ENCODE data around the gene LDLR. TPM values are rescaled to one million over a fixed set of nuclear protein-coding genes. Genes with fewer than 3 reads are reported as not detected.

Gene LDLR
- total and polyA plus RNA-seq, 2 donors (not counting 3 experiments of a cell fraction or from before 2014, with no cell fraction given) = 142 to 174 TPM

GRCh38 chr19:11092181-11092538 is 2.9 kb downstream of the LDLR start:
- Histone ChIP-seq H3K79me2 (ENCODE audit: control insufficient read depth, insufficient read depth, low read length) (peaks cover 67% of the 10 kb centered on the region), H3K27me3 (ENCODE audit: control insufficient read depth in 2 of 2, insufficient read depth in 2 of 2, low read length in 2 of 2) (no peaks in the 10 kb centered on the region), H2AFZ (ENCODE audit: low read depth, low read length) (no peak overlapping the region), H3K4me2 (ENCODE audit: insufficient read depth, low read length) (peak overlapping the region; percentile 98), H3K9me3 (replicated peaks; ENCODE audit: control insufficient read depth, insufficient read depth, low read length) (no peaks in the 10 kb centered on the region), H3K4me1 (ENCODE audit: control insufficient read depth, extremely low read depth, insufficient read depth, low read length) (peaks cover 68% of the 10 kb centered on the region), H3K9ac (replicated peaks; ENCODE audit: extremely low read depth, insufficient read depth, low read length) (peak overlapping the region; percentile 99), H3K27ac (ENCODE audit: insufficient read depth, low read depth, low read length) (peak overlapping the region; percentile 83), H3K4me3 (replicated peaks in 1 of 3; ENCODE audit: insufficient read depth in 1 of 3, low read depth in 1 of 3, low read length in 3 of 3) (peak overlapping the region in 1 of 3 experiments; percentile 96), H3K9me1 (replicated peaks; ENCODE audit: control insufficient read depth, extremely low read depth, insufficient read depth, low read length) (no peaks in the 10 kb centered on the region), H4K20me1 (replicated peaks; ENCODE audit: control insufficient read depth, extremely low read depth, insufficient read depth, low read length) (peaks cover 2% of the 10 kb centered on the region), H3K36me3 (ENCODE audit: control insufficient read depth in 2 of 2, extremely low read depth in 1 of 2, insufficient read depth in 2 of 2, low read length in 2 of 2) (peaks cover 0 to 3% of the 10 kb centered on the region in 2 experiments)
- BruUV-seq (replicated peaks) = no TSS peak
- intact Hi-C loops (cut with micrococcal nuclease) = loop anchor here (10.0 kb wide), 2 partner anchors 157 to 587 kb away; partner anchors contain the start of gene KEAP1
- POLR2A ChIA-PET = no interaction called here
- dilution Hi-C loops (cut with MboI; ENCODE audit: extremely low pct_ligation_motif_present, low sequenced_read_pairs) = no loop called here
- CTCF ChIA-PET = interaction anchor here (1.2 to 3.2 kb wide), 2 partner anchors 57 to 155 kb away, joined by 3 to 20 read pairs; no protein-coding TSS in a partner anchor
- DNase-seq (ENCODE audit: low read depth, low spot score) = peak; percentile 81
- TF ChIP-seq FOS (IDR thresholded peaks at IDR 0.05; ENCODE audit: borderline replicate concordance, insufficient read depth, low read length) = no peak
- no peak for TF ChIP-seq MYC (IDR thresholded peaks at IDR 0.05; ENCODE audit: low read depth, low read length)
- peak; percentile 21 for TF ChIP-seq GATA2 (IDR thresholded peaks at IDR 0.05; ENCODE audit: insufficient read depth, insufficient read length, low read depth, low read length)
- peak; percentile 85 for TF ChIP-seq JUN (IDR thresholded peaks at IDR 0.05; ENCODE audit: borderline replicate concordance, insufficient read depth, insufficient read length, low read depth)
- FAIRE-seq = no peak

DNA sequence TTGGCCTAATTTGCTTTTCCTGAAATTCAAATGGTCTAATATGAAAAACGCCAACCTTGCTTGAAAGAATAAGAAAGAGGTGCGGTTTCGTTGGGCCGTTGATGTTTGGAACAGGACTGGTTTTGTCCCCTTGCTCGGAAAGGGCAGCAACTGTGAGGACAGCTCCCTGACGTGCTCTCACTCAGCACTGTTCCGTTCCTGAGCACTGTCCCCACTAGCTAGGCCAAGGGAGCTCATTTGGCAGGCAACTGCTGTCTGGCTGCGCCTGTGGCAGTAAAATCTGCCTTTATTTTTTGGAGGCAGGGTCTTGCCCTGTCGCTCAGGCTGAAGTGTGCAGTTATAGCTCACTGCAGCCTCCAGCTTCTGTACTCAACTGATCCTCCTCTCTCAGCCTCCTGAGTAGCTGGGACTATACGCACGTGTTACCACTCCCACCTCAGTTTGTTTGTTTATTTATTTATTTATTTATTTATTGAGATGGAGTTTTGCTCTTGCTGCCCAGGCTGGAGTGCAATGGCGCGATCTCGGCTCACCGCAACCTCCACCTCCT is 4.5 kb downstream of the LDLR start:
- Histone ChIP-seq H3K36me3 (ENCODE audit: control insufficient read depth in 2 of 2, extremely low read depth in 1 of 2, insufficient read depth in 2 of 2, low read length in 2 of 2) (peaks cover 0 to 3% of the 10 kb centered on the region in 2 experiments), H3K9ac (replicated peaks; ENCODE audit: extremely low read depth, insufficient read depth, low read length) (no peak overlapping the region), H3K4me3 (replicated peaks in 1 of 3; ENCODE audit: insufficient read depth in 1 of 3, low read depth in 1 of 3, low read length in 3 of 3) (no peak overlapping the region), H4K20me1 (replicated peaks; ENCODE audit: control insufficient read depth, extremely low read depth, insufficient read depth, low read length) (peaks cover 5% of the 10 kb centered on the region), H3K9me3 (replicated peaks; ENCODE audit: control insufficient read depth, insufficient read depth, low read length) (no peaks in the 10 kb centered on the region), H3K79me2 (ENCODE audit: control insufficient read depth, insufficient read depth, low read length) (peaks cover 83% of the 10 kb centered on the region), H3K4me2 (ENCODE audit: insufficient read depth, low read length) (no peak overlapping the region), H3K27me3 (ENCODE audit: control insufficient read depth in 2 of 2, insufficient read depth in 2 of 2, low read length in 2 of 2) (no peaks in the 10 kb centered on the region), H2AFZ (ENCODE audit: low read depth, low read length) (no peak overlapping the region), H3K4me1 (ENCODE audit: control insufficient read depth, extremely low read depth, insufficient read depth, low read length) (peaks cover 62% of the 10 kb centered on the region), H3K9me1 (replicated peaks; ENCODE audit: control insufficient read depth, extremely low read depth, insufficient read depth, low read length) (no peaks in the 10 kb centered on the region), H3K27ac (ENCODE audit: insufficient read depth, low read depth, low read length) (peak overlapping the region; percentile 83)
- dilution Hi-C loops (cut with MboI; ENCODE audit: extremely low pct_ligation_motif_present, low sequenced_read_pairs) = no loop called here
- TF ChIP-seq CTCF (IDR thresholded peaks at IDR 0.05; ENCODE audit: extremely low read depth in 1 of 2, insufficient read depth in 1 of 2, low read depth in 1 of 2, low read length in 2 of 2) = no peak
- TF ChIP-seq GATA2 (IDR thresholded peaks at IDR 0.05; ENCODE audit: insufficient read depth, insufficient read length, low read depth, low read length) = no peak
- TF ChIP-seq, protein P1, sequence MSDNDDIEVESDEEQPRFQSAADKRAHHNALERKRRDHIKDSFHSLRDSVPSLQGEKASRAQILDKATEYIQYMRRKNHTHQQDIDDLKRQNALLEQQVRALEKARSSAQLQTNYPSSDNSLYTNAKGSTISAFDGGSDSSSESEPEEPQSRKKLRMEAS (IDR thresholded peaks at IDR 0.05; ENCODE audit: insufficient read depth, insufficient read length) = no peak
- no peak for TF ChIP-seq MYC (IDR thresholded peaks at IDR 0.05; ENCODE audit: low read depth, low read length)
- no peak for TF ChIP-seq POLR2AphosphoS5 (IDR thresholded peaks at IDR 0.05; ENCODE audit: insufficient read depth, low read depth, low read length)
- TF ChIP-seq POLR2A (IDR thresholded peaks at IDR 0.05; ENCODE audit: low read depth, low read length) = no peak
- TF ChIP-seq JUN (IDR thresholded peaks at IDR 0.05; ENCODE audit: borderline replicate concordance, insufficient read depth, insufficient read length, low read depth) = no peak
- no peak for TF ChIP-seq EZH2 (IDR thresholded peaks at IDR 0.05; ENCODE audit: borderline replicate concordance, low read depth, low read length, severe bottlenecking)
- no peak for TF ChIP-seq FOS (IDR thresholded peaks at IDR 0.05; ENCODE audit: borderline replicate concordance, insufficient read depth, low read length)
- ChIA-PET POLR2A (no interaction called here), CTCF (interaction anchor here (0.5 to 3.2 kb wide), 3 partner anchors 32 to 110 kb away, joined by 3 to 20 read pairs (median 5); no protein-coding TSS in a partner anchor)
- intact Hi-C loops (cut with micrococcal nuclease) = loop anchor here (10.0 kb wide), 2 partner anchors 159 to 589 kb away; partner anchors contain the start of gene KEAP1
- no peak for FAIRE-seq
- BruUV-seq (replicated peaks) = no TSS peak
- DNase-seq (ENCODE audit: low read depth, low spot score) = no peak

Data from endothelial cell of umbilical vein (primary cell).